NK-92 treated with Interleukin-12 subunit alpha and Interleukin-12 subunit beta, amount 100 ng/mL, for 24 hours (cell line): Measurements from ENCODE around the gene TMEM97.
"Not testable (repeated sequence)": the region's sequence is repeated elsewhere in the genome, so short reads cannot be mapped to it uniquely, and the experiment has no call there.

ENCODE experiments used
- DNase-seq: peaks from one replicate; lab custom pipeline; 2025; lab: John Stamatoyannopoulos, UW

The TMEM97 gene

GRCh38 chr17:28338056-28338768, 19.2 kb downstream of the TMEM97 start:
- DNase-seq, result no peak

- DNase-seq, result not testable (repeated sequence)
These were observed 19.8 kb downstream of the TMEM97 start for GRCh38 chr17:28338769-28339212.

GRCh38 chr17:28339431-28339830, 20.4 kb downstream of the TMEM97 start:
- no peak for DNase-seq

- no peak for DNase-seq
These were observed 21.4 kb downstream of the TMEM97 start for GRCh38 chr17:28340374-28340773.

- no peak for DNase-seq
These were observed 22.5 kb downstream of the TMEM97 start for GRCh38 chr17:28341516-28341915.

- DNase-seq, result no peak
These were observed 23.3 kb downstream of the TMEM97 start for GRCh38 chr17:28342313-28342712.

GRCh38 chr17:28343491-28343932, 24.5 kb downstream of the TMEM97 start:
- no peak for DNase-seq

- DNase-seq, result no peak
These were observed 25.0 kb downstream of the TMEM97 start for GRCh38 chr17:28344011-28344410.

- no peak for DNase-seq
These were observed 25.5 kb downstream of the TMEM97 start for GRCh38 chr17:28344435-28344901.

- DNase-seq, result no peak
These were observed 26.6 kb downstream of the TMEM97 start for GRCh38 chr17:28345419-28346198.

- DNase-seq, result no peak
These were observed 27.2 kb downstream of the TMEM97 start for GRCh38 chr17:28346199-28346580.

GRCh38 chr17:28346746-28347246, 27.8 kb downstream of the TMEM97 start:
- DNase-seq, result no peak

- no peak for DNase-seq
These were observed 28.4 kb downstream of the TMEM97 start for GRCh38 chr17:28347261-28347891.

GRCh38 chr17:28348979-28349378, 30.0 kb downstream of the TMEM97 start:
- DNase-seq, result no peak

- DNase-seq, result no peak
These were observed 31.3 kb downstream of the TMEM97 start for GRCh38 chr17:28350271-28350670.

- peak; percentile 89 for DNase-seq
These were observed 38.3 kb downstream of the TMEM97 start, which contains the start of gene POLDIP2 for GRCh38 chr17:28357061-28357900. Gene POLDIP2 (minus strand): TSS chr17:28357527. CDS start chr17:28357448, 79 bp downstream.

- no peak for DNase-seq
These were observed 38.8 kb downstream of the TMEM97 start for GRCh38 chr17:28357901-28358197.

GRCh38 chr17:28363186-28363585, 44.2 kb downstream of the TMEM97 start:
- no peak for DNase-seq

GRCh38 chr17:28363776-28364650, 45.0 kb downstream of the TMEM97 start:
- no peak for DNase-seq

GRCh38 chr17:28364665-28365363, 45.8 kb downstream of the TMEM97 start, which contains the start of gene SEBOX:
Gene SEBOX (minus strand): TSS chr17:28365199. CDS start chr17:28365151, 48 bp downstream.
- no peak for DNase-seq
